ENCODE measurements around the gene PBX3. TPM values are rescaled to one million over a fixed set of nuclear protein-coding genes. Genes with fewer than 3 reads are reported as not detected.

PBX3 gene
- total RNA-seq, 1 donor from 2014 or later: 37.6 TPM

- DNase-seq (ENCODE audit: low spot score): no peak
- no peaks in the 10 kb centered on the region for H3K9me3 Mint-ChIP-seq (ENCODE audit: unreplicated experiment)
- no peak overlapping the region for H3K4me3 Mint-ChIP-seq (ENCODE audit: unreplicated experiment)
- peaks cover 12% of the 10 kb centered on the region for H3K27me3 Mint-ChIP-seq (ENCODE audit: unreplicated experiment)
- H3K36me3 Mint-ChIP-seq (ENCODE audit: low read depth, unreplicated experiment): peaks cover 4% of the 10 kb centered on the region
- no peak overlapping the region for H3K27ac Mint-ChIP-seq (ENCODE audit: unreplicated experiment)
- H3K4me1 Mint-ChIP-seq (ENCODE audit: unreplicated experiment): no peaks in the 10 kb centered on the region
- TF ChIP-seq CTCF (IDR thresholded peaks at IDR 0.05; ENCODE audit: unreplicated experiment): no peak
These were observed 239.0 kb downstream of the PBX3 start for GRCh38 chr9:125985998-125986655.

- no peak for TF ChIP-seq CTCF (IDR thresholded peaks at IDR 0.05; ENCODE audit: unreplicated experiment)
- H3K9me3 Mint-ChIP-seq (ENCODE audit: unreplicated experiment): no peaks in the 10 kb centered on the region
- peaks cover 4% of the 10 kb centered on the region for H3K36me3 Mint-ChIP-seq (ENCODE audit: low read depth, unreplicated experiment)
- H3K4me1 Mint-ChIP-seq (ENCODE audit: unreplicated experiment): no peaks in the 10 kb centered on the region
- H3K27ac Mint-ChIP-seq (ENCODE audit: unreplicated experiment): no peak overlapping the region
- no peak for DNase-seq (ENCODE audit: low spot score)
- H3K4me3 Mint-ChIP-seq (ENCODE audit: unreplicated experiment): no peak overlapping the region
- H3K27me3 Mint-ChIP-seq (ENCODE audit: unreplicated experiment): peaks cover 15% of the 10 kb centered on the region
These were observed 239.8 kb downstream of the PBX3 start for GRCh38 chr9:125986966-125987365.

- Mint-ChIP-seq H3K27ac (ENCODE audit: unreplicated experiment) (no peak overlapping the region), H3K9me3 (ENCODE audit: unreplicated experiment) (no peaks in the 10 kb centered on the region), H3K4me1 (ENCODE audit: unreplicated experiment) (no peaks in the 10 kb centered on the region), H3K4me3 (ENCODE audit: unreplicated experiment) (no peak overlapping the region), H3K27me3 (ENCODE audit: unreplicated experiment) (peaks cover 15% of the 10 kb centered on the region), H3K36me3 (ENCODE audit: low read depth, unreplicated experiment) (peaks cover 4% of the 10 kb centered on the region)
- TF ChIP-seq CTCF (IDR thresholded peaks at IDR 0.05; ENCODE audit: unreplicated experiment): no peak
- no peak for DNase-seq (ENCODE audit: low spot score)
These were observed 240.2 kb downstream of the PBX3 start for GRCh38 chr9:125987420-125987819.

GRCh38 chr9:125988479-125989050, 241.4 kb downstream of the PBX3 start:
- peaks cover 15% of the 10 kb centered on the region for H3K27me3 Mint-ChIP-seq (ENCODE audit: unreplicated experiment)
- no peak for DNase-seq (ENCODE audit: low spot score)
- H3K4me1 Mint-ChIP-seq (ENCODE audit: unreplicated experiment): no peaks in the 10 kb centered on the region
- H3K9me3 Mint-ChIP-seq (ENCODE audit: unreplicated experiment): no peaks in the 10 kb centered on the region
- TF ChIP-seq CTCF (IDR thresholded peaks at IDR 0.05; ENCODE audit: unreplicated experiment): no peak
- peaks cover 4% of the 10 kb centered on the region for H3K36me3 Mint-ChIP-seq (ENCODE audit: low read depth, unreplicated experiment)
- no peak overlapping the region for H3K27ac Mint-ChIP-seq (ENCODE audit: unreplicated experiment)
- no peak overlapping the region for H3K4me3 Mint-ChIP-seq (ENCODE audit: unreplicated experiment)

GRCh38 chr9:125989090-125989501, 241.9 kb downstream of the PBX3 start:
- no peak for TF ChIP-seq CTCF (IDR thresholded peaks at IDR 0.05; ENCODE audit: unreplicated experiment)
- H3K27ac Mint-ChIP-seq (ENCODE audit: unreplicated experiment): no peak overlapping the region

More at GRCh38 chr9:125989090-125989501, 241.9 kb downstream of the PBX3 start:
- H3K27me3 Mint-ChIP-seq (ENCODE audit: unreplicated experiment): peaks cover 15% of the 10 kb centered on the region
- no peak for DNase-seq (ENCODE audit: low spot score)
- no peaks in the 10 kb centered on the region for H3K4me1 Mint-ChIP-seq (ENCODE audit: unreplicated experiment)
- no peak overlapping the region for H3K4me3 Mint-ChIP-seq (ENCODE audit: unreplicated experiment)
- H3K36me3 Mint-ChIP-seq (ENCODE audit: low read depth, unreplicated experiment): peaks cover 4% of the 10 kb centered on the region
- H3K9me3 Mint-ChIP-seq (ENCODE audit: unreplicated experiment): no peaks in the 10 kb centered on the region

Measured in endothelial cell (in vitro differentiated cells).